GM23248 (cell line): ENCODE data around the gene KCNG2.

ENCODE experiments used
- EZH2 ChIP-seq: fragments of 200-600 bp; sonication (generic); IDR thresholded peaks from 2 replicates; pipeline ENCODE4 v1.6.1; 2018; ENCODE audit warnings: antibody characterized with exemption, mild to moderate bottlenecking; ENCODE audit not compliant: insufficient read depth, poor library complexity, severe bottlenecking
- EZH2phosphoT487 ChIP-seq: fragments of 200-600 bp; sonication (generic); IDR thresholded peaks from 2 replicates; pipeline ENCODE4 v1.6.1; 2018; ENCODE audit warnings: antibody characterized with exemption, moderate library complexity, mild to moderate bottlenecking, low read depth; ENCODE audit not compliant: insufficient read depth

- TF ChIP-seq EZH2 (no peak), EZH2phosphoT487 (no peak)
Measured at GRCh38 chr18:79803611-79804051, 5.9 kb downstream of the KCNG2 start.
